GM23338 (cell line): ENCODE data around the gene PRB3. TPM values are rescaled to one million over a fixed set of nuclear protein-coding genes. Genes with fewer than 3 reads are reported as not detected.

ENCODE experiments used
- ATAC-seq: fragments of 200-7000 bp; cut with Tn5 transposase; 3 replicates; pipeline ENCODE4 v1.9.1; 2020
- DNase-seq: peaks from one replicate; pipeline ENCODE4 v3.0.0-alpha.2; 2015; ENCODE audit warnings: low spot score
- H2AFZ ChIP-seq: fragments of 200-600 bp; sonication (generic); 2 replicates; pipeline ENCODE4 v1.8.0; 2016; ENCODE audit warnings: antibody characterized with exemption, mild to moderate bottlenecking, moderate library complexity
- H3F3A ChIP-seq: fragments of 200-600 bp; sonication (generic); replicated peaks from 2 replicates; pipeline ENCODE4 v1.8.0; 2017; ENCODE audit warnings: antibody characterized with exemption, mixed run types, low read depth
- H3K27ac ChIP-seq: fragments of 200-600 bp; sonication (generic); 2 replicates; pipeline ENCODE4 v1.6.1; 2016; ENCODE audit warnings: low read depth
- H3K27me3 ChIP-seq: fragments of 200-600 bp; sonication (generic); 2 replicates; pipeline ENCODE4 v1.8.0; 2016; ENCODE audit warnings: mild to moderate bottlenecking, mixed run types, moderate library complexity; ENCODE audit not compliant: insufficient read depth
- H3K36me3 ChIP-seq: fragments of 200-600 bp; sonication (generic); 2 replicates; pipeline ENCODE4 v1.8.0; 2016; ENCODE audit warnings: mild to moderate bottlenecking; ENCODE audit not compliant: insufficient read depth
- H3K4me1 ChIP-seq: fragments of 200-600 bp; sonication (generic); 2 replicates; pipeline ENCODE4 v1.8.0; 2016; ENCODE audit warnings: mild to moderate bottlenecking, moderate library complexity; ENCODE audit not compliant: insufficient read depth
- H3K4me2 ChIP-seq: fragments of 200-600 bp; sonication (generic); 2 replicates; pipeline ENCODE4 v1.7.1; 2017; ENCODE audit warnings: mixed run types
- H3K4me3 ChIP-seq: fragments of 200-600 bp; sonication (generic); 2 replicates; pipeline ENCODE4 v1.6.1; 2016; ENCODE audit warnings: mixed run types
- H3K79me2 ChIP-seq: fragments of 200-600 bp; sonication (generic); replicated peaks from 2 replicates; pipeline ENCODE4 v1.8.0; 2017; ENCODE audit warnings: mild to moderate bottlenecking; ENCODE audit not compliant: insufficient read depth
- H3K9me2 ChIP-seq: fragments of 200-600 bp; sonication (generic); 2 replicates; pipeline ENCODE4 v1.8.0; 2017; ENCODE audit not compliant: insufficient read depth
- H4K20me1 ChIP-seq: fragments of 200-600 bp; sonication (generic); replicated peaks from 2 replicates; pipeline ENCODE4 v1.8.0; 2017; ENCODE audit warnings: mild to moderate bottlenecking; ENCODE audit not compliant: insufficient read depth
- H3K27ac Mint-ChIP-seq: 2 replicates; pipeline ENCODE4 v1.8.0; 2020; ENCODE audit warnings: inconsistent platforms, mild to moderate bottlenecking, moderate library complexity, mixed read lengths
- H3K27me3 Mint-ChIP-seq: 3 replicates; pipeline ENCODE4 v1.8.0; 2022; ENCODE audit warnings: low read depth, mild to moderate bottlenecking, moderate library complexity, mixed read lengths, inconsistent platforms; ENCODE audit not compliant: insufficient read depth, poor library complexity
- H3K36me3 Mint-ChIP-seq: 3 replicates; pipeline ENCODE4 v1.8.0; 2021; ENCODE audit warnings: low read depth, mild to moderate bottlenecking, inconsistent platforms, moderate library complexity, mixed read lengths
- H3K4me1 Mint-ChIP-seq: 3 replicates; pipeline ENCODE4 v1.8.0; 2020; ENCODE audit warnings: mild to moderate bottlenecking, inconsistent platforms, mixed read lengths
- H3K4me3 Mint-ChIP-seq: 3 replicates; pipeline ENCODE4 v1.8.0; 2021; ENCODE audit warnings: moderate library complexity, mild to moderate bottlenecking, inconsistent platforms, mixed read lengths
- H3K9me3 Mint-ChIP-seq: 3 replicates; pipeline ENCODE4 v1.8.0; 2020; ENCODE audit warnings: moderate library complexity, mild to moderate bottlenecking, inconsistent platforms, mixed read lengths
- CREB1 ChIP-seq: fragments of 250-450 bp; sonication (Bioruptor Pico); IDR thresholded peaks from 2 replicates; pipeline ENCODE4 v1.5.0; 2020; ENCODE audit warnings: low read depth, mild to moderate bottlenecking, moderate library complexity
- EZH2 ChIP-seq: fragments of 200-600 bp; sonication (generic); IDR thresholded peaks from one replicate; pipeline ENCODE4 v1.8.0; 2017; ENCODE audit warnings: antibody characterized with exemption, mild to moderate bottlenecking, low read depth; ENCODE audit not compliant: unreplicated experiment
- JUNB ChIP-seq: IDR thresholded peaks from one replicate; pipeline ENCODE4 v1.6.1; 2016; ENCODE audit warnings: antibody characterized with exemption; ENCODE audit not compliant: unreplicated experiment
- NANOG ChIP-seq: IDR thresholded peaks from 2 replicates; pipeline ENCODE4 v1.6.1; 2016; ENCODE audit warnings: antibody characterized with exemption, borderline replicate concordance
- STAT1 ChIP-seq: IDR thresholded peaks from one replicate; pipeline ENCODE4 v1.6.1; 2016; ENCODE audit warnings: antibody characterized with exemption; ENCODE audit not compliant: unreplicated experiment
- ZNF114 ChIP-seq: fragments of 250-450 bp; sonication (Bioruptor Pico); IDR thresholded peaks from 2 replicates; pipeline ENCODE4 v1.5.0; 2020; ENCODE audit warnings: mild to moderate bottlenecking, moderate library complexity
- ZNF331 ChIP-seq: fragments of 250-450 bp; sonication (Bioruptor Pico); IDR thresholded peaks from 2 replicates; pipeline ENCODE4 v1.5.0; 2020; ENCODE audit warnings: low read depth, mild to moderate bottlenecking, moderate library complexity
- polyA plus RNA-seq: library from polyadenylated mRNA; unstranded; fragments of >200 nt; fragmentation: Nextera tagmentation; extraction: Ambion mirVana; gene quantifications from 2 replicates; pipeline ENCODE4 v1.2.1, GENCODE V29; 2016
- total RNA-seq: library from RNA; depleted of rRNA; stranded (reverse); fragments of >200 nt; shearing (Covaris generic); gene quantifications from 2 replicates; pipeline ENCODE4 v1.2.3, GENCODE V29; 2014
- TF ChIP-seq, protein P1 (sequence below): IDR thresholded peaks from 2 replicates; pipeline ENCODE4 v1.6.1; 2016; ENCODE audit warnings: antibody characterized with exemption
- TF ChIP-seq, protein P2 (sequence below): fragments of 250-450 bp; sonication (Bioruptor Pico); IDR thresholded peaks from 2 replicates; pipeline ENCODE4 v1.5.0; 2020; ENCODE audit warnings: mild to moderate bottlenecking, moderate library complexity

The PRB3 gene
- total and polyA plus RNA-seq, 2 experiments from 2014 or later: 3.0 TPM; not detected in 1

DNA sequence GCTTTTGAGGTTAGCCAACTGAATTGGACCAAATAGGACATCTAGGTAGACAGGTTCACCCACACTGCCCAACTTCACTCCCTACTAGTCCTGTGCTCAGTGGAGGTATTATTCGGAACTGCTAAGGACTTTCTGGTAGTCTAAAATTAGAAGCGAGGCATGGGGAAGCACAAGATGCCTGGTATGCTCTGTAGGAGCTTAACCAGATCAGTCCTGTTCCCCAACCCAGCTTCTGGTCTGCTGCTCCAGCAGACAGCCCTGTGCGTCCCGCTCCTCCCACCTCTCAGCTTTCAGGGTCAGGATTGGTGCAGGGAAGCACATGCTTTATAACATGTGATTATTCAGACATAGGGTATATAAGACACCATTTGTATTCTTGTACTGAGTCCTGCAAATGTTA lies 31.2 kb downstream of the PRB3 start:
- Histone ChIP-seq H3K27me3 (no peaks in the 10 kb centered on the region), H2AFZ (no peak overlapping the region), H3K9me2 (no peaks in the 10 kb centered on the region; the same call in 1 of the 2 replicates), H3F3A (no peaks in the 10 kb centered on the region), H3K27ac (no peak overlapping the region), H3K79me2 (no peaks in the 10 kb centered on the region), H3K36me3 (no peaks in the 10 kb centered on the region), H3K4me3 (no peak overlapping the region), H3K4me2 (no peak overlapping the region), H3K4me1 (no peaks in the 10 kb centered on the region), H4K20me1 (no peaks in the 10 kb centered on the region)
- no peak overlapping the region for H3K27ac Mint-ChIP-seq
- ATAC-seq (no peak), DNase-seq (no peak)
- peaks cover 4% of the 10 kb centered on the region; the same call in 2 of the 3 replicates for H3K4me1 Mint-ChIP-seq
- no peaks in the 10 kb centered on the region for H3K36me3 Mint-ChIP-seq
- TF ChIP-seq ZNF114 (CRISPR knock-in tag) (no peak), CREB1 (CRISPR knock-in tag) (no peak), ZNF331 (CRISPR knock-in tag) (no peak), JUNB (no peak), STAT1 (no peak), EZH2 (no peak), NANOG (no peak)
- TF ChIP-seq, protein P1, sequence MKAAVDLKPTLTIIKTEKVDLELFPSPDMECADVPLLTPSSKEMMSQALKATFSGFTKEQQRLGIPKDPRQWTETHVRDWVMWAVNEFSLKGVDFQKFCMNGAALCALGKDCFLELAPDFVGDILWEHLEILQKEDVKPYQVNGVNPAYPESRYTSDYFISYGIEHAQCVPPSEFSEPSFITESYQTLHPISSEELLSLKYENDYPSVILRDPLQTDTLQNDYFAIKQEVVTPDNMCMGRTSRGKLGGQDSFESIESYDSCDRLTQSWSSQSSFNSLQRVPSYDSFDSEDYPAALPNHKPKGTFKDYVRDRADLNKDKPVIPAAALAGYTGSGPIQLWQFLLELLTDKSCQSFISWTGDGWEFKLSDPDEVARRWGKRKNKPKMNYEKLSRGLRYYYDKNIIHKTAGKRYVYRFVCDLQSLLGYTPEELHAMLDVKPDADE: no peak
- TF ChIP-seq, protein P2, sequence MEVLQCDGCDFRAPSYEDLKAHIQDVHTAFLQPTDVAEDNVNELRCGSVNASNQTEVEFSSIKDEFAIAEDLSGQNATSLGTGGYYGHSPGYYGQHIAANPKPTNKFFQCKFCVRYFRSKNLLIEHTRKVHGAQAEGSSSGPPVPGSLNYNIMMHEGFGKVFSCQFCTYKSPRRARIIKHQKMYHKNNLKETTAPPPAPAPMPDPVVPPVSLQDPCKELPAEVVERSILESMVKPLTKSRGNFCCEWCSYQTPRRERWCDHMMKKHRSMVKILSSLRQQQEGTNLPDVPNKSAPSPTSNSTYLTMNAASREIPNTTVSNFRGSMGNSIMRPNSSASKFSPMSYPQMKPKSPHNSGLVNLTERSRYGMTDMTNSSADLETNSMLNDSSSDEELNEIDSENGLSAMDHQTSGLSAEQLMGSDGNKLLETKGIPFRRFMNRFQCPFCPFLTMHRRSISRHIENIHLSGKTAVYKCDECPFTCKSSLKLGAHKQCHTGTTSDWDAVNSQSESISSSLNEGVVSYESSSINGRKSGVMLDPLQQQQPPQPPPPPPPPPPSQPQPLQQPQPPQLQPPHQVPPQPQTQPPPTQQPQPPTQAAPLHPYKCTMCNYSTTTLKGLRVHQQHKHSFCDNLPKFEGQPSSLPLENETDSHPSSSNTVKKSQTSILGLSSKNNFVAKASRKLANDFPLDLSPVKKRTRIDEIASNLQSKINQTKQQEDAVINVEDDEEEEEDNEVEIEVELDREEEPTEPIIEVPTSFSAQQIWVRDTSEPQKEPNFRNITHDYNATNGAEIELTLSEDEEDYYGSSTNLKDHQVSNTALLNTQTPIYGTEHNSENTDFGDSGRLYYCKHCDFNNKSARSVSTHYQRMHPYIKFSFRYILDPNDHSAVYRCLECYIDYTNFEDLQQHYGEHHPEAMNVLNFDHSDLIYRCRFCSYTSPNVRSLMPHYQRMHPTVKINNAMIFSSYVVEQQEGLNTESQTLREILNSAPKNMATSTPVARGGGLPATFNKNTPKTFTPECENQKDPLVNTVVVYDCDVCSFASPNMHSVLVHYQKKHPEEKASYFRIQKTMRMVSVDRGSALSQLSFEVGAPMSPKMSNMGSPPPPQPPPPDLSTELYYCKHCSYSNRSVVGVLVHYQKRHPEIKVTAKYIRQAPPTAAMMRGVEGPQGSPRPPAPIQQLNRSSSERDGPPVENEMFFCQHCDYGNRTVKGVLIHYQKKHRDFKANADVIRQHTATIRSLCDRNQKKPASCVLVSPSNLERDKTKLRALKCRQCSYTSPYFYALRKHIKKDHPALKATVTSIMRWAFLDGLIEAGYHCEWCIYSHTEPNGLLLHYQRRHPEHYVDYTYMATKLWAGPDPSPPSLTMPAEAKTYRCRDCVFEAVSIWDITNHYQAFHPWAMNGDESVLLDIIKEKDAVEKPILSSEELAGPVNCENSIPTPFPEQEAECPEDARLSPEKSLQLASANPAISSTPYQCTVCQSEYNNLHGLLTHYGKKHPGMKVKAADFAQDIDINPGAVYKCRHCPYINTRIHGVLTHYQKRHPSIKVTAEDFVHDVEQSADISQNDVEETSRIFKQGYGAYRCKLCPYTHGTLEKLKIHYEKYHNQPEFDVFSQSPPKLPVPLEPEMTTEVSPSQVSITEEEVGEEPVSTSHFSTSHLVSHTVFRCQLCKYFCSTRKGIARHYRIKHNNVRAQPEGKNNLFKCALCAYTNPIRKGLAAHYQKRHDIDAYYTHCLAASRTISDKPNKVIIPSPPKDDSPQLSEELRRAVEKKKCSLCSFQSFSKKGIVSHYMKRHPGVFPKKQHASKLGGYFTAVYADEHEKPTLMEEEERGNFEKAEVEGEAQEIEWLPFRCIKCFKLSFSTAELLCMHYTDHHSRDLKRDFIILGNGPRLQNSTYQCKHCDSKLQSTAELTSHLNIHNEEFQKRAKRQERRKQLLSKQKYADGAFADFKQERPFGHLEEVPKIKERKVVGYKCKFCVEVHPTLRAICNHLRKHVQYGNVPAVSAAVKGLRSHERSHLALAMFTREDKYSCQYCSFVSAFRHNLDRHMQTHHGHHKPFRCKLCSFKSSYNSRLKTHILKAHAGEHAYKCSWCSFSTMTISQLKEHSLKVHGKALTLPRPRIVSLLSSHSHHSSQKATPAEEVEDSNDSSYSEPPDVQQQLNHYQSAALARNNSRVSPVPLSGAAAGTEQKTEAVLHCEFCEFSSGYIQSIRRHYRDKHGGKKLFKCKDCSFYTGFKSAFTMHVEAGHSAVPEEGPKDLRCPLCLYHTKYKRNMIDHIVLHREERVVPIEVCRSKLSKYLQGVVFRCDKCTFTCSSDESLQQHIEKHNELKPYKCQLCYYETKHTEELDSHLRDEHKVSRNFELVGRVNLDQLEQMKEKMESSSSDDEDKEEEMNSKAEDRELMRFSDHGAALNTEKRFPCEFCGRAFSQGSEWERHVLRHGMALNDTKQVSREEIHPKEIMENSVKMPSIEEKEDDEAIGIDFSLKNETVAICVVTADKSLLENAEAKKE (CRISPR knock-in tag): no peak
- H3K27me3 Mint-ChIP-seq: peaks cover 1% of the 10 kb centered on the region
- H3K9me3 Mint-ChIP-seq: no peaks in the 10 kb centered on the region
- H3K4me3 Mint-ChIP-seq: no peak overlapping the region
